ENCODE data around the gene BPIFB6. TPM values are rescaled to one million over a fixed set of nuclear protein-coding genes. Genes with fewer than 3 reads are reported as not detected.

Gene BPIFB6
- total RNA-seq, 4 donors from 2014 or later: not detected

GRCh38 chr20:33014336-33015113 is 16.9 kb upstream of the BPIFB6 start:
- no peak for TF ChIP-seq CTCF (IDR thresholded peaks at IDR 0.05; ENCODE audit: low read depth)

DNA sequence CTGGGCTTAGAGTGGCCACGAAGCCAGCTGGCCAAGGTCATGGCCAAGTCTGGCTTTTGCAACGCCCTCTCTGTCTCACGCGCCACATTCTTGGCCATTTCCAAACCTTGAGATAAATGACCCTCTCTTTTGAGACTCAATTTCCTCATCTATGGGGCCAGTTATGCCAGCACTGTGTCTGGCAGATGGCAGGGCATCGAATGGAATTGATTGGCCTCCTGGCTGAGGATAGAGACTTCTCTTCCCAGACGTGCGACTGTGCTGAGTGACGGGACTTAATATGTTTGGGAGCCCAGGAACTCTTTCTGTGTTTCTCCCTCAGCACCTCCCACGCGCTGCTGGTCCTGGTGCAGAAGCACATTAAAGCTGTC is 16.3 kb upstream of the BPIFB6 start:
- no peak for TF ChIP-seq CTCF (IDR thresholded peaks at IDR 0.05; ENCODE audit: low read depth)

DNA sequence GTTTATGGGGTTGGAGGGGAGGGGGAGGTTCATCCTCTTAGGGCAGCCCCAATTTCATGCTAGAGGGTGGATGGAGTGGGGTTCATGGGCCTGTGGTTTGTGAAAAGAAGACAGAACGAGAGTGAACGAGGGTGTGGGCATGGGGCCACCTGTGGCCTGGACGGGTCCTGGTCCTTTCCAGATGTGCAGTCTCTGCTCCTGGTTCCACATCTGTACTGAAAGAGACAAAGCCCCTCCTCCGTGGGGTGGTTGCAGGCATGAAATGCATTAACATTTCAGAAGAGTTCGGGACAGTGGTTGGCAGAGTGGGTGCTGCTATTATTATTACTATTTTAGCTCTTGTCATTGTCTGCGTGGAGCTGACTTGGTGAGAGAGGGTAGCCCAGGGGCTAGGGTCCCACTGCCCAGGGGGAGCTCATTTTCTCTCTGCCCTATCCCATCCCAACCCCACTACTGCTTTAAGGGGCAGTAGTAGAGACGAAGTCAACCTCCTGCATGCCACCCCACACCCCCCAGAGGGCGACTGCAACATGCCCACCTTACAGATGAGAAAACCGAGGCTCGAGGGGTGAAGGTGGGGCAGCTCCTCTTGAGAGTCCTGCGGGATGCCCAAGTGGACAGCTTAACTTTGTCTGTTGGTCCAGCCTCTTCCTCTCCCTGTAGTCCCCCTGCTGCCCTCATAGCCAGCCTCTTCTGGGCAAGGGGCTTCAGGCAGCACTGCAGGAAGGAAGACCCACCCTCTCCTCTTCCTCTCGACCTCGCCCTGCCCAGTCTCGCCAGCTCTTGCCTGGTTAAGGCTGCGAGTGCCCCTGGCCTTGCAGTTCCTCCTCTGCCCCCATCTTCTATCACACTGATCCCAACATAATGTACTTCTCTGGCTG is 15.5 kb upstream of the BPIFB6 start:
- TF ChIP-seq CTCF (IDR thresholded peaks at IDR 0.05; ENCODE audit: low read depth): no peak

- TF ChIP-seq CTCF (IDR thresholded peaks at IDR 0.05; ENCODE audit: low read depth): no peak
Observed at GRCh38 chr20:33016581-33017109, 14.8 kb upstream of the BPIFB6 start.

DNA sequence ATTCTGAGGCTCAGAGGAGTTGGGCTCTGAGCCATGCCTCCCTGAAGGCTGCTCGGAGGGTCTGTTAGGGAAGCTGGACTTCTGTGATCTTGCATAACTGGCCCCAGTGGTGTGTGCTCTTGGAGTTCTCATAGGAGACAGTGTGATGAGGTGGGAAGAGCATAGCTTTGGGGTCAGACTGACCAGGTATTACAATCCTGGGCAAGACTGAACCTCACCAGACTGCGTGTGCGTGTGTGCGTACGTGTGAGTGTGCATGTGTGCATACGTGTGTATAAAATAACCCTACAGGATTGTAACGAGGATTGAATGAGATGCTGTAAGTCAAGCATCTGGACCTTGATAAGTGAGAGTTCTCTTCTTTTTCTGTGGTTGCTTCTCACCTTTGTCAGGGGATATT is 13.9 kb upstream of the BPIFB6 start:
- no peak for TF ChIP-seq CTCF (IDR thresholded peaks at IDR 0.05; ENCODE audit: low read depth)

DNA sequence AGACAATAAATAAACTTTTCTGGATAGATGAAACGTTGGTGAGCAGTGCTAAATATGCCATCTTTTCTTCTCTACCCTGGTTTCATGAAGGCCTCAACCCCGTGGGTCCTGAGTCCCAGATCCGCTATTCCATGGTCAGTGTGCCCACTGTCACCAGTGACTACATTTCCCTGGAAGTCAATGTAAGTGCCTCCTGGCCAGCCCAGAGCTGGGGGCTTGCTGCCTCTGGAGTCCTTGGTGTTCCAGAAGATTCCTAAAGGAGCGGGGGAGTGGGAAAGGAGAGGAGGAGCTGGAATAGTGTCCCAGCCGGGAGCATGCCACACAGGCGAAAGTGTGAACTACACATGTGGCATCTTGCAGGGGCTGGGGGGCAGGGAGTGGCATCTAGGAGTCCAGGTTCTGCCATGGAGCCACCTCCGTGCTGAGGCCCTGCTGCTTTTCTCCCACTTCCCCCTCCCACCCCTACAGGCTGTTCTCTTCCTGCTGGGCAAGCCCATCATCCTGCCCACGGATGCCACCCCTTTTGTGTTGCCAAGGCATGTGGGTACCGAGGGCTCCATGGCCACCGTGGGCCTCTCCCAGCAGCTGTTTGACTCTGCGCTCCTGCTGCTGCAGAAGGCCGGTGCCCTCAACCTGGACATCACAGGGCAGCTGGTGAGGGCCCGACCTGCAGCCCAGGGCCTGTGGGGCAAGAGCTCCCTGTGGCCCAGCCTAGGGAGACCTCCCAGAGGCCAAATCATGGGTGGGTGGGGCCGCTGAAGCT is 13.1 kb upstream of the BPIFB6 start:
- TF ChIP-seq CTCF (IDR thresholded peaks at IDR 0.05; ENCODE audit: low read depth): no peak
